GM21390 (cell line): Measurements from ENCODE around the gene SYNPO.

ENCODE experiments used
- ATAC-seq: cut with Tn5 transposase; IDR thresholded peaks from one replicate; pipeline ENCODE4 v1.9.1; 2021; ENCODE audit not compliant: unreplicated experiment

Gene SYNPO

DNA sequence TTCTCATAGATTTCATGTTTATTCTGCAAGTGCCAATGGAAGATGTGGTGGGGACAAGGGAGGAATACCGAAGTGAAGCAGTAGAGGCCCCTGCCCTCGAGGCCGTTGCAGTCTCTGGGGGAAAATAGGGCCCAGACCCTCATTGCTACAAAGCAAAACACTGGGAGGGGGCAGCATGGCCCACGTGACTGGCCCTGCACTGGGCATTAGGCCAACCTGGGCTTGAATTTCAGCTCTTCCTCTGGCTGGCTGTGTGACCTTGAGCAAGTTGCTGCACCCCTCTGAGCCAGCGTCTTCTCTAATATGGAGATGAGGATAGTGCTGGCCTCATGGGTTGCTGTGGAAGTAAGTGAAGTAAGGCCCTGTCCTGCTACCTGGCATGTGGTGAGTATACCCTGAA, 709 bp upstream of the SYNPO start:
- ATAC-seq = no peak

DNA sequence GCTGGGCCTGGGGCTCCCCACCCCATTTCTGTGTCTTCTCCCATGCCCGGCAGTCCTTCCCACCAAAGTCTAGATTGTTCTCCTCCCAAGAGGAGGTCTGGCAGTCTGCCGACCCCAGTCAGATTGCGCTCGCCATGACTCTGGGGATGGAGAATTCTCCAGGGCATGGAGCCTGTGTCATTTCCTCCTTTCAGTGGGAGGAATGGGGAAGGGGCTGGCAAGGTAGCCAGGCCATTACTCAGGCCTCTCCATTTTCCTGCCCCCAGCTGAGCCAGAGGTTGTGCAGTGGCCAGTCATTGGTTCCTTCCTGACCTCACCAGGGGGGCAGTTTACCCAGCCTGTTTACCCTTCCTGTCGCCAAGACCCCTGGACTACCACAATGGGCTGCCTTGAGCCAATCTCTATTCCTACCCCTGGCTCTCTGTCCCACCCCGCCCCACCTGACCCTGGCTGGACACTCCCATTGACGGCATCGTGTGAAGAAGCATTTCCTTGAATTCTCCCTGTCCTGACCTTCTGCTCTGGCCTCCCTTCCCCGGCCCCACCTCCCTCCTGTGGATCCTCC, 628 bp downstream of the SYNPO start:
- ATAC-seq = no peak

DNA sequence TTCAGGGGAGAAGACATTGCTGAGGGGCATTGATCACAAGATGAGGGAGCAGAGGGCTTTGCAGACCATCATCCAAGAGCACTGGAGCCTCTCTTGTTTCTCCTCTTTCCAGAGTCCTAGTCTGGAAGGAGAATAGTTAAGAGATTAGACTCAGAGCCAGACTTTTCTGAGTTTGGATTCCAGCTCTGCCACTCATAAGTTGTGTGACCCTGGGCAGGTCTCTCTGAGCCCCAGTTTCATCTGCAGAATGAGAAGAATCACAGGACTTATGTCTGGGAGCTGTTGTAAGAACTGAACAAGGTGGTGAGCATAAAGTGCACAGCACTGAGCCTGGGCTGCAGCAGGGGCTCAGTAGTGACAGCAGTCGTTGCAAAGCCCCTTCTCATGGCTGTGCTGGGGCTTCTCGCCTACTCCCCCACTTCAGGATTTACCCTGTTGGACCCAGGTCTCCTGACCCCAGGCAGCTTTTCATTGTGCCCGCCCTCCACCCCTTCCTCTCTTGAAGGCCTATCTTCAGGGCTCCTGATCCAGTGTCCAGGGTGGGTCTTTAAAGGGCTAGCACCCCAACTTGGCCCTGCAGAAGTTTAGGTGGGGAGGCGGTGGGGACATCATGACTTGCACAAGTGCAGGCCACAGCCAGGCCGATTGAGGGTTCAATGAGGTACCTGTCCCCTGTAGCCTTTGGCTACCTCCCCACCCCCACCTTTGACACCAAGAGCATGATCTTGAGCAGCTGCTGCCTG, 1.5 kb downstream of the SYNPO start:
- ATAC-seq = no peak

DNA sequence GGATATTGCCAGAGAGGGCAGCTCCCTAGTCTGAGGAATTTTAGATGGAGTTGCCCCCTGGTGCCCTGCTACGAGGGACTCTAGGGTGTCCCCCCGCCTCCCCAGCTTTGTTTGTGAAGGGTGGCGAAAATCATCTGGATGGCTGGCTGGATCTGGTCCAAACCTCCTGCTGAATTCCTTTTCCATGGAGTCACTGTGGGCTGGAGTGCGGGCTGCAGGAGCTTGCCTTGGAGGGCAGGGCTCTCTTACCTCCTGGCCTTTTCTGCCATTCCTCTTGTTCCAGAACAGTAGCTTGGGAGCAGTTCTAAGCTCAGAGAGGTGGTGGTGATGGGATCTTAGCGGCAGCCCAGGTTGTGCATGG, 2.1 kb downstream of the SYNPO start:
- no peak for ATAC-seq

- ATAC-seq = no peak
Measured at GRCh38 chr5:150642991-150643710, 2.7 kb downstream of the SYNPO start.

DNA sequence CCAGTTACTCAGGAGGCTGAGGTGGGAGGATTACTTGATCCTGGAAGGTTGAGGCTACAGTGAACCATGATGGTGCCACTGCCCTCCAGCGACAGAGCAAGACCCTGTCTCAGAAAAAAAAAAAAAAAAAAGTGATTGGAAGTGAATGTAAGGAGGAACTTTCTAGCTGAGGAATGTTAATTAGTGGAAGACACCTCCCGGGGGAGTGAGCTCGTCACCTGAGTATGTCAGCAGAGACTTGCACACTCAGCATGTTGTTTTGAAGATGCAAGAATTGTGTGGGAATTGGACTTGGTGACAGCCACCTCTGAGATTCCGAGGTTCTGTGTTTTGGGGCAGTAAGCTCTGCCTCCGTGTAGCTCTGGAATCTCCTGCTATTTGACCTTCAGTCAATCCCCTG, 3.6 kb downstream of the SYNPO start:
- ATAC-seq = no peak

- ATAC-seq = no peak
Measured at GRCh38 chr5:150644514-150644913, 4.1 kb downstream of the SYNPO start.

DNA sequence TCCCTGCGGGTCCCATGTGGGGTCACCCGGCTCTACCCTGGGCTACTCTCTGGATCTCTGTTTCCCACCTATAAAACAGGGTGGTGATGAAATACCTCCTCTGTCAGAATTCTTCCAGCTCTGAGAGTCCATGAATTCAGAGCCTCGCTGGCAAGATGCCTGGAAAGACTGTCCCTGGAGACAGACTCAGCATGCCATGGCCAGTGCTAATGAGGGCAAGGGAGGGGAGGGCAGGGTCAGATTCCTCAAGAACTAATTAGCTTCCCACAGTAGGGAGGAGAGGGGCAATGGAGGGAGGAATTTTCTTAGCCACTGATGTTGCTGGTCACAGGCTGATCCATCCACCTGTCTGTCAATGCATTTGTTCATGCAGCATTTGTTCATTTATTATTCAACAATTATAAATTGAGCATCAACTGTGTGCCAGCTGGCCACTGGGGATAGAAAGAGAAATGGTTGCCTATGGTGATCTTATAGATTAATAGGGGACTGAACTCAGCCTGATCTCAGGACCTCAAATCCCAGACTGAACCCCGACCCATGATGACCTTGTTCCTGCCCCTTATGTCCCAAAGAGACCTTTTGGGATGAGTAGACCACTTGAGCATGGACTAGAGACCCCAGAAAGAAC, 4.7 kb downstream of the SYNPO start:
- no peak for ATAC-seq

DNA sequence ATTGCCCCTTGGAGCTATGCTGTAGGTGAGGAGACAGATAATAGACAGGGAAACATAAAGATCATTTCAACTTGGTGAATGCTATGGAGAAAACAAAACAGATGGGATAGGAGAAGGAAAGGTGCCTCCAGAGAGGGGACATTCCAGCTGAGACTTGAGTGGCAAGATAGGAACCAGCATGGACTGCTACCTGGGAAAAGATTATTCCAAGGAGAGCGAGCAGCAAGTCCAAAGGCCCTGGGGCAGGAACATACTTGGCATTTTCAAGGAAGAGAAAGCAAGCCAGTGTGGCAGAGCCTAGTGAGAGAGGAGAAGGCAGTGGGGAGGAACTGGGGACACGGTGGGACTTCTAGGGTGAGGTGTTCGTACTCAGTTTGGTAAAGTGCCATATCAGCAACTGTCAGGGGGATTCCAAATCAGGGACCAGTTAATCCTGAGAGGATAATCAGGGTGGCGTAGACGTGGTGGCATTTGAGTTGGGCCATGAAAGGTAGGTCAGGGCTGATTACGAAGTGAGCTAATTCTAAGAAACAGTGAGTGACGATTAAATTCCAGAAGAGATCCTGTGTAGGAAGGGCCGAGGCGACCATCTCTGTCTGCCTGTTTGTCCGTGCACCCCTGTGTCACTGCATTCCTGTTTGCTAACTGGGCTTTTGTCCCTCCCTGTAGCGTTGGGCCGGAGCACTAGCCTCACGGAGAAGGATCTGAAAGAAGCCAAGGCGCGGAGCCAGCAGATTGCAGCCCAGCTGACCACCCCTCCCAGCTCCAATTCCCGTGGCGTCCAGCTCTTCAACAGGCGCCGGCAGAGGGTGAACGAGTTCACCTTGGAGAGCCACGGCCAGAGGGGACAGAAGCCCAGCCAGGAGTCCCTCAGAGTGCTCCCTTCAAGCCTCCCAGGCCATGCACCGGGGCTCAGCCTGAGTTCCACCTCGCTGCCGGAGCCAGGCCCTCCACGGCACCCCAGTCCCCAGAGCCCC, 7.1 kb downstream of the SYNPO start:
- ATAC-seq = no peak

GRCh38 chr5:150648294-150649107, 8.0 kb downstream of the SYNPO start:
- ATAC-seq = no peak

DNA sequence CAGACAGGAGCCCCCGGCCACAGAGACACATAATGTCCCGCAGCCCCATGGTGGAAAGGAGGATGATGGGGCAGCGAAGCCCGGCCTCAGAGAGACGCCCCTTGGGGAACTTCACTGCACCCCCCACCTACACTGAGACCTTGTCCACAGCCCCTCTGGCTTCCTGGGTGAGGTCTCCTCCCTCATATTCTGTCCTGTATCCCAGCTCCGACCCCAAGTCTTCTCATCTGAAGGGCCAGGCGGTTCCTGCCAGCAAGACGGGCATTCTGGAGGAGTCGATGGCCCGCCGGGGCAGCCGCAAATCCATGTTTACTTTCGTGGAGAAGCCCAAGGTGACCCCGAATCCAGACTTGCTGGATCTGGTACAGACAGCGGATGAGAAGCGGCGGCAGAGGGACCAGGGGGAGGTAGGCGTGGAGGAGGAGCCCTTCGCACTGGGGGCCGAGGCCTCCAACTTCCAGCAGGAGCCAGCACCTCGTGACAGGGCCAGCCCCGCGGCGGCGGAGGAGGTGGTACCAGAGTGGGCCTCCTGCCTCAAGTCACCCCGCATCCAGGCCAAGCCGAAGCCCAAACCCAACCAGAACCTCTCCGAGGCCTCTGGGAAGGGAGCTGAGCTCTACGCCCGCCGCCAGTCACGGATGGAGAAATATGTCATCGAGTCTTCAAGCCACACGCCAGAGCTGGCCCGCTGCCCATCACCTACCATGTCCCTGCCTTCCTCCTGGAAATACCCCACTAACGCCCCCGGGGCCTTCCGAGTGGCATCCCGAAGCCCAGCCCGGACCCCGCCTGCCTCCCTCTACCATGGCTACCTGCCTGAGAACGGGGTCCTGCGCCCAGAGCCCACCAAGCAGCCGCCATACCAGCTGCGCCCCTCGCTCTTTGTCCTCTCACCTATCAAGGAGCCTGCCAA, 8.9 kb downstream of the SYNPO start:
- ATAC-seq = no peak

DNA sequence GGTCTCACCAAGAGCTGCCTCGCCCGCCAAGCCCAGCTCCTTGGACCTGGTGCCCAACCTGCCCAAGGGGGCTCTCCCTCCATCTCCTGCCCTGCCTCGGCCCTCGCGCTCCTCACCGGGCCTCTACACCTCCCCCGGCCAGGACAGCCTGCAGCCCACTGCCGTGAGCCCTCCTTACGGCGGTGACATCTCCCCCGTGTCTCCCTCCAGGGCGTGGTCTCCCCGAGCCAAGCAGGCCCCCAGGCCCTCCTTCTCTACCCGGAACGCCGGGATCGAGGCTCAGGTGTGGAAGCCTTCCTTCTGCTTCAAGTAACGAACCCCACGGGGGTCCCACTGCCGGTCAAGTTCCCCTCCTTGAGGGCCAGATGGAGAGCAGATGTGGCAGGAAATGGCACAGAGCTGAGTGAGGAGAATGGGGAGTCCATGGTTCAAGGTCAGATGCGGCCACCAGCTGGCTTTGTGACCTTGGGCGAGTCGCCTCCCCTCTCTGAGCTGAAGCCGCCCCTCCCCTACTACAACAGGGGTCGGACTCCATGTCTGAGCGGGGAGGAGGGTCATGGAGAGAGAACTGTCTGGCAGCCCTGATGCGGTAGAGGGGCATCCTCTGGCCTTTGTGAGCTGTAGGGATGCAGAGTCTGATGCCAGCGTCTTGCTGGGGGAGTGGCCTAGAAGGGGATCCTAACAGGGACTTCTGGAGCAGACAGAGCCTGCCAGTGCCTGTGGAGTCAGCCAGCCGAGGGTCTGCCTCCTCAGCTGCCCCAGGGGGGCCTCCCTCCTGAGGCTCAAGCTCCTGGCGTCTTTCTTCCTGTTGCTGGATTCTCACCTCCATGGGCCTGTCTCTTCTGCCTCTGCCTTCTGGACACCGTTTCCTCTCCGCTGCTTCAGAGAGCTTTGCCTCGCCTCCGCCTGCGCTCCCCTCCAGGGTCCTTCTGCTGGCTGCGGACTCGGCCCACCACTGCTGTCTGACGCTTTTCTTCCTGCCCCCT, 9.9 kb downstream of the SYNPO start:
- no peak for ATAC-seq

- no peak for ATAC-seq
Measured at GRCh38 chr5:150651382-150651781, 10.9 kb downstream of the SYNPO start.

DNA sequence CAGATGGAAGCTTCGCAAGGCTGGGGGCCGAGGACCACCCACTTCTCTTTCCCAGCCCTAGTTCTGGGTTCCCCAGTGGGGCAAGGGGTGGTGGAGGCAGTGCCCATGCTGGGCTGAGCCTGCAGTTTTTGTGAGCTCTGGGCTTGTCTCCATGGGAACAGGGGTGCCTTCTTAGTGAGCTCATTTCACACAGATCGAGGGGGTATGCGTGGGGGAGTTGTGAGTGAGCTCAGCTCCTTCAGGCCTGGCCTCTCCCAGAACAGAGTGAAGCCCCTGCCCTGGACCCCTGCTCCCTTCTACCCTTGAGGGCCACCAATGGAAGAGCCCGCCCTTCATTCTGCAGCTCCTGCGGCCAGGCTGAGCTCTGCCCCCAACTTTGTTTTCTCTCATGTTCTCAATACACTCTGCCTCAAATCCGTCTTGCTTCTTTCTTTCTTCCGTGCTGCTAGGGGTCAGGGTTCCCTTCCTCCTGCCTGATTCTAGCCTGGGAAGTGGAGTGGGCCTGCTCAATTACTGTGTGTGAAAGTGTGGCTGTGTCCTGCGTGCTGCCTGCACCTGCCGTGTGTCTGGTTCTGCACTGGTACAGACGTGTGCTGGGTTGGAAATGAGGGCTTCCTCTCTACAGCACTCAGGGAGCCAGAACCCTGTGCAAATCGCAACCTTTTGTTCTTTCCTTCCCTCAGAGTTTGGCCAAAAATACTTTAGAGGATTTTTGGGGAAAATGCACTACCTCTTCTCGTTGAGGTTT, 11.6 kb downstream of the SYNPO start:
- ATAC-seq = no peak

- ATAC-seq = no peak
Measured at GRCh38 chr5:150653145-150653761, 12.8 kb downstream of the SYNPO start.

DNA sequence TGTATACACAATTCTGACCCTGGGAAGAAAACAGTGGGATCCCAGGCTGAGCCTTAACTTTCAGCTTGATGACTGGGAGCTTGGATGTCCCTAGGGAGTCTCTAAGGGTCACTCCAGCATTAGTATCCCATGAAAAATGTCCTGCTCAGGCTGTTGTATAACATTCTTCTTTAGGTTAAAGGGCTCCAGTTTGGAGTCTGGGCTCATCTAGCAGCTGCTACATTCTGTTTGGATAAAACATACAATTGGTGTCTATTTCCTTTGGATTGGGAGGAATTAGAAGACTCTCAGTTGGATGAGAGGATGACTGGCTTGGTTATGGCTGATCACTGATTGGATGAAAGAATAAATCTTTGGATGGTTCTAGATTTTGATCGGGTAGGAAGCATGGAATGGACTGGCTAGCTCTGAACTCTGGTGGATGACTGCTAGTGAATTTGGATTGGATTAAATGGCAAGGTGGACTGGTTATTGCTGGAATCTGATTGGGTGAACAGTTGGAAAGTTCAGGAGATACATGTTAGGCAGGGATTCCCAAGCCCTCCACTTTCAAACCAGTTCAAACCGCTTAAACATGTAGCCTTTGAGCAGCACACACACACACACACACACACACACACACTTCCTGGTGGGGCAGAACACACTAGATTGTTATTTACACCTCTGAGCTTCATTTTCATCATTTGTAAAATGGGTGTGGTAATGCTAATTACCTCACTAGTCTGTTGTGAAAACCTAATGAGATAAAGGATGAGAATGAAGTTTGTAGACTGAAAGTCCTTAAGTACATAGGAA, 13.5 kb downstream of the SYNPO start:
- ATAC-seq = no peak
